Suprapubic skin (tissue), 4 donors: ENCODE data around the gene RAB27B. TPM values are rescaled to one million over a fixed set of nuclear protein-coding genes. Genes with fewer than 3 reads are reported as not detected.

ENCODE experiments used
- DNase-seq, 2 donors: peaks; one replicate each; pipeline ENCODE4 v3.0.0-alpha.2; 2019; ENCODE audit warnings: low spot score in 2 of 2
- H3K27ac ChIP-seq: fragments of 200-600 bp; sonication (generic); one replicate; pipeline ENCODE4 v1.5.1; 2019
- H3K27me3 ChIP-seq: fragments of 200-600 bp; sonication (generic); one replicate; pipeline ENCODE4 v1.5.1; 2019
- H3K36me3 ChIP-seq: fragments of 200-600 bp; sonication (generic); one replicate; pipeline ENCODE4 v1.5.1; 2019
- H3K4me1 ChIP-seq: fragments of 200-600 bp; sonication (generic); one replicate; pipeline ENCODE4 v1.5.1; 2019
- H3K4me3 ChIP-seq: fragments of 200-600 bp; sonication (generic); one replicate; pipeline ENCODE4 v1.5.1; 2019; ENCODE audit warnings: mild to moderate bottlenecking
- H3K9me3 ChIP-seq: fragments of 200-600 bp; sonication (generic); one replicate; pipeline ENCODE4 v1.5.1; 2019
- EP300 ChIP-seq: sonication (generic); formaldehyde crosslinking; IDR thresholded peaks from one replicate; pipeline ENCODE4 v1.6.1; 2017; ENCODE audit warnings: antibody characterized with exemption
- POLR2A ChIP-seq, 2 donors: fragments of 450-650 bp; IDR thresholded peaks; one replicate each; pipeline ENCODE4 v1.6.1; 2017; ENCODE audit warnings: antibody characterized with exemption in 2 of 2, mild to moderate bottlenecking in 2 of 2, moderate library complexity in 2 of 2
- POLR2AphosphoS5 ChIP-seq, 3 donors: sonication (generic); formaldehyde crosslinking; IDR thresholded peaks; one replicate each; pipeline ENCODE4 v1.6.1; 2017; ENCODE audit warnings: antibody characterized with exemption in 3 of 3
- WGBS: methylation state at CpG from one replicate; pipeline ENCODE4 v1.1.5; 2018; 5-methylcytosine and 5-hydroxymethylcytosine counted together
- total RNA-seq, 4 donors: library from RNA; depleted of rRNA; stranded (reverse); fragments of >200 nt; gene quantifications; one replicate each; pipeline ENCODE4 v1.1.0, GENCODE V29; 2016
- TF ChIP-seq, protein P1 (sequence below), 2 donors: fragments of 200-600 bp in 1 of 2; fragments of 450-650 bp in 1 of 2; sonication (generic) in 1 of 2; IDR thresholded peaks; one replicate each; pipeline ENCODE4 v1.5.1; 2016 to 2019; ENCODE audit warnings: antibody characterized with exemption in 2 of 2, mild to moderate bottlenecking in 1 of 2, moderate library complexity in 1 of 2

Gene RAB27B
- total RNA-seq, 4 donors from 2014 or later, result 18.0 to 32.8 (median 20.6) TPM

GRCh38 chr18:54916507-54916906, 88.2 kb downstream of the RAB27B start:
- no peak overlapping the region for H3K27ac ChIP-seq
- no peaks in the 10 kb centered on the region for H3K4me1 ChIP-seq
- no peaks in the 10 kb centered on the region for H3K9me3 ChIP-seq
- no peak for TF ChIP-seq EP300
- TF ChIP-seq, protein P1, sequence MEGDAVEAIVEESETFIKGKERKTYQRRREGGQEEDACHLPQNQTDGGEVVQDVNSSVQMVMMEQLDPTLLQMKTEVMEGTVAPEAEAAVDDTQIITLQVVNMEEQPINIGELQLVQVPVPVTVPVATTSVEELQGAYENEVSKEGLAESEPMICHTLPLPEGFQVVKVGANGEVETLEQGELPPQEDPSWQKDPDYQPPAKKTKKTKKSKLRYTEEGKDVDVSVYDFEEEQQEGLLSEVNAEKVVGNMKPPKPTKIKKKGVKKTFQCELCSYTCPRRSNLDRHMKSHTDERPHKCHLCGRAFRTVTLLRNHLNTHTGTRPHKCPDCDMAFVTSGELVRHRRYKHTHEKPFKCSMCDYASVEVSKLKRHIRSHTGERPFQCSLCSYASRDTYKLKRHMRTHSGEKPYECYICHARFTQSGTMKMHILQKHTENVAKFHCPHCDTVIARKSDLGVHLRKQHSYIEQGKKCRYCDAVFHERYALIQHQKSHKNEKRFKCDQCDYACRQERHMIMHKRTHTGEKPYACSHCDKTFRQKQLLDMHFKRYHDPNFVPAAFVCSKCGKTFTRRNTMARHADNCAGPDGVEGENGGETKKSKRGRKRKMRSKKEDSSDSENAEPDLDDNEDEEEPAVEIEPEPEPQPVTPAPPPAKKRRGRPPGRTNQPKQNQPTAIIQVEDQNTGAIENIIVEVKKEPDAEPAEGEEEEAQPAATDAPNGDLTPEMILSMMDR (IDR thresholded peaks at IDR 0.05), result no peak
- TF ChIP-seq POLR2A (IDR thresholded peaks at IDR 0.05), result no peak
- no peak for TF ChIP-seq POLR2AphosphoS5 (IDR thresholded peaks at IDR 0.05)
- no peaks in the 10 kb centered on the region for H3K36me3 ChIP-seq
- no peak overlapping the region for H3K4me3 ChIP-seq
- WGBS, result 90% methylated on average over 3 of the region's 3 CpGs
- DNase-seq, result no peak
- no peaks in the 10 kb centered on the region for H3K27me3 ChIP-seq

- TF ChIP-seq EP300, result no peak
- no peak for TF ChIP-seq POLR2AphosphoS5 (IDR thresholded peaks at IDR 0.05)
- TF ChIP-seq, protein P1 (IDR thresholded peaks at IDR 0.05), result no peak
- no peak for TF ChIP-seq POLR2A (IDR thresholded peaks at IDR 0.05)
- Histone ChIP-seq H3K4me3 (no peak overlapping the region), H3K9me3 (no peaks in the 10 kb centered on the region), H3K4me1 (no peaks in the 10 kb centered on the region), H3K27me3 (no peaks in the 10 kb centered on the region), H3K27ac (no peak overlapping the region), H3K36me3 (no peaks in the 10 kb centered on the region)
- 84% methylated on average over 4 of the region's 4 CpGs for WGBS
- no peak for DNase-seq
These were observed 89.8 kb downstream of the RAB27B start for GRCh38 chr18:54918060-54918459.

DNA sequence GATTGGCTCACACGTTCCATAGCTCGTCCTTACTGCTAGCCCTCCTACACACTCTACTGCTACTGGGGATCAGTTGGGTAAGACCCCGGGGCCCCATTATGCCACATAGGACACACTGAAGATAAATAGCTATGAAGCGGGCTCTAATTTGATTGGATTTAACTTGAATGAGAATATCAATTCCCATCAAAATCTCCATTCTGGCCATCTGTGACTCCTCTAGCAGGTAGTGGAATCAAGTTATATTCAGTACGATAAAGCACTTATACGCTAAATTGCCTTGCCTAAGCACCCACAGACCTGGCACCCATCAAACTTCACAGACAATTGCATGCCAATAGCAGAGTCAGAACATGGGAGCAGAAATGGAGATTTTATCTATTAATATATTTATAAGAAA, 91.1 kb downstream of the RAB27B start:
- no peaks in the 10 kb centered on the region for H3K36me3 ChIP-seq
- H3K27ac ChIP-seq, result no peak overlapping the region
- no peaks in the 10 kb centered on the region for H3K4me1 ChIP-seq
- DNase-seq, result no peak
- 91% methylated on average over 6 of the region's 6 CpGs for WGBS
- H3K4me3 ChIP-seq, result no peak overlapping the region
- no peaks in the 10 kb centered on the region for H3K9me3 ChIP-seq
- TF ChIP-seq EP300 (no peak), POLR2A (IDR thresholded peaks at IDR 0.05) (no peak), POLR2AphosphoS5 (IDR thresholded peaks at IDR 0.05) (no peak)
- TF ChIP-seq, protein P1 (IDR thresholded peaks at IDR 0.05), result no peak
- no peaks in the 10 kb centered on the region for H3K27me3 ChIP-seq

DNA sequence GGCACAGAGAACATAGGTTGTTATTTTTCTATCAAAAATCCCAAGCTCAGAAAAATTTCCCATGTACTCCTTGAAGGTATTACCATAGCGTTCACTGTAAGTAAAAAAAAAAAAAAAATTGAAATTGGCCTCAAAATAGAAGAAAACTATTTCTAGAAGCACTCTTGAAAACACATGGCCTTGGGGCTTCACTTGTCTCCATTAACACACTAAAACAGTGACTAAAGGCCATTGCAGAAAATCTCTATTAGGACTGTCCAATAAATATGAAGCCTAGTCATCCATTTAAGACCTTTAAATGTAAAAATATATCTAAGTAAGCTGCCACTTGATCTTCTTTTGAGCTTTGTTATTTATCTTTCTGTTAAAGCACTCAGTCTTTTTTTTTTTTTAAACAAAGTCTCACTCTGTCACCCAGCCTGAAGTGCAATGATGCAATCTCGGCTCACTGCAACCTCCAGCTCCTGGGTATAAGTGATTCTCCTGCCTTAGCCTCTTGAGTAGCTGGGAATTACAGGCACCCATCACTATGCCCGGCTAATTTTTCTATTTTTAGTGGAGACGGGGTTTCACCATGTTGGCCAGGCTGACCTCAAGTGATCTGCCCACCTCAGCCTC, 95.2 kb downstream of the RAB27B start:
- H3K27me3 ChIP-seq, result no peaks in the 10 kb centered on the region
- H3K4me1 ChIP-seq, result no peaks in the 10 kb centered on the region
- no peaks in the 10 kb centered on the region for H3K36me3 ChIP-seq
- 78% methylated on average over 4 of the region's 4 CpGs for WGBS
- TF ChIP-seq POLR2A (IDR thresholded peaks at IDR 0.05) (no peak), EP300 (no peak), POLR2AphosphoS5 (IDR thresholded peaks at IDR 0.05) (no peak)
- TF ChIP-seq, protein P1 (IDR thresholded peaks at IDR 0.05), result no peak
- H3K27ac ChIP-seq, result no peak overlapping the region
- no peak for DNase-seq
- no peak overlapping the region for H3K4me3 ChIP-seq
- no peaks in the 10 kb centered on the region for H3K9me3 ChIP-seq

GRCh38 chr18:54924948-54925347, 96.7 kb downstream of the RAB27B start:
- H3K27ac ChIP-seq, result no peak overlapping the region
- H3K4me1 ChIP-seq, result no peaks in the 10 kb centered on the region
- DNase-seq, result no peak
- H3K9me3 ChIP-seq, result no peaks in the 10 kb centered on the region
- no peaks in the 10 kb centered on the region for H3K27me3 ChIP-seq
- TF ChIP-seq POLR2AphosphoS5 (IDR thresholded peaks at IDR 0.05) (no peak), EP300 (no peak), POLR2A (IDR thresholded peaks at IDR 0.05) (no peak)
- TF ChIP-seq, protein P1 (IDR thresholded peaks at IDR 0.05), result no peak
- WGBS, result 100% methylated on average over 1 of the region's 1 CpG
- no peak overlapping the region for H3K4me3 ChIP-seq
- no peaks in the 10 kb centered on the region for H3K36me3 ChIP-seq
